ENCODE results near the gene C19orf73. TPM values are rescaled to one million over a fixed set of nuclear protein-coding genes. Genes with fewer than 3 reads are reported as not detected.

C19orf73 gene
- total and polyA plus RNA-seq, 8 donors: 3.4 to 4.2 (median 3.7) TPM; not detected in 5

- no peaks in the 10 kb centered on the region for H3K27me3 ChIP-seq
- H3K4me3 ChIP-seq: peak overlapping the region; percentile 3 to 24 (median 19)
- intact Hi-C loops (cut with DNase I; ENCODE audit: low total_unique reads): no loop called here
- DNase-seq: peak in 1 of 2 donors; percentile 40
- H3K36me3 ChIP-seq: peaks cover 5 to 42% (median 35%) of the 10 kb centered on the region in 4 donors
- 34 to 68% (median 36%) methylated on average over 8 to 30 of the region's 30 CpGs for WGBS, 5 donors
- no peaks in the 10 kb centered on the region for H3K9me3 ChIP-seq
- H3K27ac ChIP-seq: peak overlapping the region; percentile 78 to 87 (median 83)
- H3K4me1 ChIP-seq: peaks cover 18 to 49% (median 29%) of the 10 kb centered on the region in 4 donors
- TF ChIP-seq CTCF (IDR thresholded peaks at IDR 0.05): no peak
- no peak for TF ChIP-seq EP300 (IDR thresholded peaks at IDR 0.05)
- no peak for TF ChIP-seq POLR2AphosphoS5 (IDR thresholded peaks at IDR 0.05)
- no peak for TF ChIP-seq POLR2A (IDR thresholded peaks at IDR 0.05)
These were observed 46.9 kb upstream of the C19orf73 start for GRCh38 chr19:49165865-49166301.

GRCh38 chr19:49165111-49165750 is 46.3 kb upstream of the C19orf73 start:
- 23 to 46% (median 33%) methylated on average over 24 of the region's 24 CpGs for WGBS, 5 donors
- Histone ChIP-seq H3K4me1 (peaks cover 18 to 54% (median 30%) of the 10 kb centered on the region in 4 donors), H3K27ac (peak overlapping the region; percentile 78 to 87 (median 83)), H3K36me3 (peaks cover 0 to 38% (median 30%) of the 10 kb centered on the region in 4 donors), H3K4me3 (peak overlapping the region in 3 of 4 donors; percentile 3 to 24 (median 23)), H3K9me3 (no peaks in the 10 kb centered on the region), H3K27me3 (no peaks in the 10 kb centered on the region)
- TF ChIP-seq CTCF (IDR thresholded peaks at IDR 0.05): no peak
- TF ChIP-seq EP300 (IDR thresholded peaks at IDR 0.05): no peak
- peak in 2 of 3 donors; percentile 26 to 57 for TF ChIP-seq POLR2AphosphoS5 (IDR thresholded peaks at IDR 0.05)
- no peak for TF ChIP-seq POLR2A (IDR thresholded peaks at IDR 0.05)
- intact Hi-C loops (cut with DNase I; ENCODE audit: low total_unique reads): no loop called here
- peak; percentile 66 to 68 for DNase-seq

GRCh38 chr19:49161987-49162386 is 43.0 kb upstream of the C19orf73 start:
- no peak for TF ChIP-seq EP300 (IDR thresholded peaks at IDR 0.05)
- TF ChIP-seq POLR2AphosphoS5 (IDR thresholded peaks at IDR 0.05): no peak
- no peak for TF ChIP-seq CTCF (IDR thresholded peaks at IDR 0.05)
- no peak for TF ChIP-seq POLR2A (IDR thresholded peaks at IDR 0.05)
- no peak for DNase-seq
- intact Hi-C loops (cut with DNase I; ENCODE audit: low total_unique reads): no loop called here
- Histone ChIP-seq H3K27ac (peak overlapping the region in 2 of 5 donors; percentile 35 to 39), H3K36me3 (peaks cover 0 to 11% (median 5%) of the 10 kb centered on the region in 4 donors), H3K27me3 (peaks cover 0 to 12% (median 0%) of the 10 kb centered on the region in 3 donors), H3K4me3 (no peak overlapping the region), H3K4me1 (peaks cover 25 to 73% (median 56%) of the 10 kb centered on the region in 4 donors), H3K9me3 (no peaks in the 10 kb centered on the region)
- WGBS, 5 donors: 27 to 42% (median 36%) methylated on average over 4 of the region's 4 CpGs

- peaks cover 0 to 11% (median 5%) of the 10 kb centered on the region in 4 donors for H3K36me3 ChIP-seq
- H3K27me3 ChIP-seq: peaks cover 0 to 12% (median 0%) of the 10 kb centered on the region in 3 donors
- H3K27ac ChIP-seq: no peak overlapping the region
- no peak for DNase-seq
- H3K9me3 ChIP-seq: no peaks in the 10 kb centered on the region
- WGBS, 5 donors: 83 to 91% (median 89%) methylated on average over 13 of the region's 13 CpGs
- no peak overlapping the region for H3K4me3 ChIP-seq
- H3K4me1 ChIP-seq: peaks cover 20 to 68% (median 50%) of the 10 kb centered on the region in 4 donors
- intact Hi-C loops (cut with DNase I; ENCODE audit: low total_unique reads): no loop called here
- TF ChIP-seq EP300 (IDR thresholded peaks at IDR 0.05) (no peak), POLR2AphosphoS5 (IDR thresholded peaks at IDR 0.05) (no peak), CTCF (IDR thresholded peaks at IDR 0.05) (no peak), POLR2A (IDR thresholded peaks at IDR 0.05) (no peak)
These were observed 41.7 kb upstream of the C19orf73 start for GRCh38 chr19:49160450-49161189.
